Memory B cell (primary cell): ENCODE measurements around the gene CCNO.

ENCODE experiments used
- ATAC-seq: fragments of 150-1000 bp; cut with Tn5 transposase; 2 replicates; pipeline ENCODE4 v1.10.0; 2021; ENCODE audit warnings: low read depth, mild to moderate bottlenecking, moderate library complexity
- DNase-seq, 2 donors: peaks; one replicate each; pipeline ENCODE4 v3.0.0; 2022; ENCODE audit warnings: low spot score in 2 of 2
- H3K27ac Mint-ChIP-seq: one replicate; pipeline ENCODE4 v1.8.0; 2022; ENCODE audit warnings: mild to moderate bottlenecking, moderate library complexity, mixed read lengths
- H3K27me3 Mint-ChIP-seq: one replicate; pipeline ENCODE4 v1.8.0; 2022; ENCODE audit warnings: mixed read lengths
- H3K36me3 Mint-ChIP-seq: one replicate; pipeline ENCODE4 v1.8.0; 2022; ENCODE audit warnings: mild to moderate bottlenecking, mixed read lengths
- H3K4me1 Mint-ChIP-seq: one replicate; pipeline ENCODE4 v1.8.0; 2022; ENCODE audit warnings: mixed read lengths
- H3K4me3 Mint-ChIP-seq: one replicate; pipeline ENCODE4 v1.8.0; 2022; ENCODE audit warnings: mild to moderate bottlenecking, moderate library complexity, mixed read lengths
- H3K9me3 Mint-ChIP-seq: one replicate; pipeline ENCODE4 v1.8.0; 2022; ENCODE audit warnings: mixed read lengths

CCNO gene

GRCh38 chr5:55205001-55205400, 28.4 kb downstream of the CCNO start:
- DNase-seq, result no peak
- no peaks in the 10 kb centered on the region for H3K4me1 Mint-ChIP-seq
- H3K27me3 Mint-ChIP-seq, result peaks cover 8% of the 10 kb centered on the region

GRCh38 chr5:55191165-55191564, 42.2 kb downstream of the CCNO start:
- H3K36me3 Mint-ChIP-seq, result no peaks in the 10 kb centered on the region
- no peak overlapping the region for H3K27ac Mint-ChIP-seq
- peaks cover 27% of the 10 kb centered on the region for H3K27me3 Mint-ChIP-seq
- DNase-seq (no peak), ATAC-seq (no peak)
- no peak overlapping the region for H3K4me3 Mint-ChIP-seq
- H3K4me1 Mint-ChIP-seq, result no peaks in the 10 kb centered on the region
- H3K9me3 Mint-ChIP-seq, result no peaks in the 10 kb centered on the region

More at GRCh38 chr5:55205001-55205400, 28.4 kb downstream of the CCNO start:
- no peak overlapping the region for H3K4me3 Mint-ChIP-seq
- no peak overlapping the region for H3K27ac Mint-ChIP-seq
- no peak for ATAC-seq
- no peaks in the 10 kb centered on the region for H3K36me3 Mint-ChIP-seq
- H3K9me3 Mint-ChIP-seq, result peaks cover 1% of the 10 kb centered on the region

- Mint-ChIP-seq H3K4me1 (no peaks in the 10 kb centered on the region), H3K9me3 (no peaks in the 10 kb centered on the region), H3K36me3 (no peaks in the 10 kb centered on the region), H3K4me3 (no peak overlapping the region), H3K27me3 (peaks cover 30% of the 10 kb centered on the region), H3K27ac (no peak overlapping the region)
- ATAC-seq (no peak), DNase-seq (no peak)
Observed at GRCh38 chr5:55188656-55189540, 44.5 kb downstream of the CCNO start.

- Mint-ChIP-seq H3K9me3 (peaks cover 4% of the 10 kb centered on the region), H3K27ac (no peak overlapping the region), H3K27me3 (peaks cover 27% of the 10 kb centered on the region), H3K4me1 (no peaks in the 10 kb centered on the region), H3K4me3 (no peak overlapping the region), H3K36me3 (no peaks in the 10 kb centered on the region)
- ATAC-seq (no peak), DNase-seq (no peak)
Observed at GRCh38 chr5:55187370-55187769, 46.0 kb downstream of the CCNO start.
